WTC11 (cell line): ENCODE data around the gene FCN1. TPM values are rescaled to one million over a fixed set of nuclear protein-coding genes. Genes with fewer than 3 reads are reported as not detected.

Experiments
- ATAC-seq: fragments of 200-7000 bp; cut with Tn5 transposase; 2 replicates; pipeline ENCODE4 v1.10.0; 2021; ENCODE audit warnings: mild to moderate bottlenecking, moderate library complexity
- CTCF ChIA-PET: fragments of 300-600 bp; sonication (Branson Sonifier 250); formaldehyde crosslinking; loops from one replicate; lab custom pipeline; 2021; ENCODE audit warnings: antibody characterized with exemption; lab: Charles Lee
- POLR2A ChIA-PET: fragments of 350-600 bp; sonication (Branson Sonifier 250); formaldehyde crosslinking; loops from one replicate; lab custom pipeline; 2021; ENCODE audit warnings: antibody characterized with exemption; lab: Charles Lee
- DNase-seq: peaks from one replicate; pipeline ENCODE4 v3.0.0; 2021; ENCODE audit warnings: low spot score
- H3K27ac Mint-ChIP-seq: 2 replicates; pipeline ENCODE4 v1.8.0; 2021; ENCODE audit warnings: mixed read lengths
- H3K27me3 Mint-ChIP-seq: 2 replicates; pipeline ENCODE4 v1.8.0; 2021; ENCODE audit warnings: low read depth, mild to moderate bottlenecking, moderate library complexity, mixed read lengths
- H3K36me3 Mint-ChIP-seq: 2 replicates; pipeline ENCODE4 v1.8.0; 2021; ENCODE audit warnings: mixed read lengths
- H3K4me1 Mint-ChIP-seq: 2 replicates; pipeline ENCODE4 v1.8.0; 2022; ENCODE audit warnings: mixed read lengths
- H3K4me3 Mint-ChIP-seq: 2 replicates; pipeline ENCODE4 v1.8.0; 2021; ENCODE audit warnings: mild to moderate bottlenecking, moderate library complexity, mixed read lengths
- H3K9me3 Mint-ChIP-seq: 2 replicates; pipeline ENCODE4 v1.8.0; 2021; ENCODE audit warnings: mixed read lengths
- ELF4 ChIP-seq: sonication (generic); formaldehyde crosslinking; IDR thresholded peaks from 2 replicates; pipeline ENCODE4 v1.8.1; 2022; ENCODE audit warnings: low read depth, mild to moderate bottlenecking, moderate library complexity, missing genetic modification reagents
- EMX1 ChIP-seq: fragments of 250-450 bp; sonication (Bioruptor Pico); IDR thresholded peaks from 2 replicates; pipeline ENCODE4 v1.8.0; 2021; ENCODE audit warnings: mild to moderate bottlenecking
- FOXJ3 ChIP-seq: sonication (generic); formaldehyde crosslinking; IDR thresholded peaks from 2 replicates; pipeline ENCODE4 v1.9.0; 2021; ENCODE audit warnings: missing genetic modification reagents, mild to moderate bottlenecking, borderline replicate concordance
- GTF2I ChIP-seq: fragments of 250-450 bp; sonication (Bioruptor Pico); conservative IDR thresholded peaks from 2 replicates; pipeline ENCODE4 v1.4.0; 2021; ENCODE audit warnings: mild to moderate bottlenecking
- IRF2 ChIP-seq: sonication (generic); formaldehyde crosslinking; IDR thresholded peaks from 2 replicates; pipeline ENCODE4 v1.8.0; 2022; ENCODE audit warnings: low read depth, missing genetic modification reagents, borderline replicate concordance
- JUN ChIP-seq: sonication (generic); formaldehyde crosslinking; IDR thresholded peaks from 2 replicates; pipeline ENCODE4 v1.8.0; 2023; ENCODE audit warnings: mild to moderate bottlenecking, missing genetic modification reagents
- NFATC4 ChIP-seq: fragments of 250-450 bp; sonication (Bioruptor Pico); IDR thresholded peaks from 2 replicates; pipeline ENCODE4 v1.9.0; 2021; ENCODE audit warnings: mild to moderate bottlenecking
- NFYB ChIP-seq: sonication (generic); formaldehyde crosslinking; conservative IDR thresholded peaks from 2 replicates; pipeline ENCODE4 v1.8.0; 2022; ENCODE audit warnings: low read depth, missing genetic modification reagents
- ZNF232 ChIP-seq: sonication (generic); formaldehyde crosslinking; IDR thresholded peaks from 2 replicates; pipeline ENCODE4 v1.8.0; 2022; ENCODE audit warnings: mild to moderate bottlenecking, missing genetic modification reagents
- total RNA-seq: library from RNA; stranded (reverse); gene quantifications from 3 replicates; pipeline ENCODE4 v1.2.3, GENCODE V29; 2021
- TF ChIP-seq, protein P1 (sequence below): sonication (generic); formaldehyde crosslinking; IDR thresholded peaks from 2 replicates; pipeline ENCODE4 v1.8.1; 2023; ENCODE audit warnings: mild to moderate bottlenecking, missing genetic modification reagents, moderate library complexity
- TF ChIP-seq, protein P2 (sequence below): sonication (generic); formaldehyde crosslinking; IDR thresholded peaks from 2 replicates; pipeline ENCODE4 v1.8.1; 2022; ENCODE audit warnings: missing genetic modification reagents, borderline replicate concordance
- TF ChIP-seq, protein P3 (sequence below): sonication (generic); formaldehyde crosslinking; IDR thresholded peaks from 2 replicates; pipeline ENCODE4 v1.8.1; 2023; ENCODE audit warnings: mild to moderate bottlenecking, missing genetic modification reagents, moderate library complexity
- TF ChIP-seq, protein P4 (sequence below): sonication (generic); formaldehyde crosslinking; IDR thresholded peaks from 2 replicates; pipeline ENCODE4 v1.8.1; 2023; ENCODE audit warnings: mild to moderate bottlenecking, moderate library complexity, missing genetic modification reagents
- TF ChIP-seq, protein P5 (sequence below): sonication (generic); formaldehyde crosslinking; IDR thresholded peaks from 2 replicates; pipeline ENCODE4 v1.8.1; 2022; ENCODE audit warnings: low read depth, mild to moderate bottlenecking, moderate library complexity, missing genetic modification reagents, borderline replicate concordance
- TF ChIP-seq, protein P6 (sequence below): sonication (generic); formaldehyde crosslinking; IDR thresholded peaks from 2 replicates; pipeline ENCODE4 v1.8.1; 2023; ENCODE audit warnings: mild to moderate bottlenecking, missing genetic modification reagents
- TF ChIP-seq, protein P7 (sequence below): sonication (generic); formaldehyde crosslinking; IDR thresholded peaks from 2 replicates; pipeline ENCODE4 v1.8.1; 2022; ENCODE audit warnings: mild to moderate bottlenecking, moderate library complexity, missing genetic modification reagents
- TF ChIP-seq, protein P8 (sequence below): sonication (generic); formaldehyde crosslinking; IDR thresholded peaks from 2 replicates; pipeline ENCODE4 v1.8.0; 2022; ENCODE audit warnings: mild to moderate bottlenecking, missing genetic modification reagents
- TF ChIP-seq, protein P9 (sequence below): sonication (generic); formaldehyde crosslinking; IDR thresholded peaks from 2 replicates; pipeline ENCODE4 v1.8.0; 2023; ENCODE audit warnings: mild to moderate bottlenecking, missing genetic modification reagents
- TF ChIP-seq, protein P10 (sequence below): fragments of 250-450 bp; sonication (Bioruptor Pico); IDR thresholded peaks from 2 replicates; pipeline ENCODE4 v1.9.0; 2021; ENCODE audit warnings: moderate library complexity, mild to moderate bottlenecking, inconsistent platforms, borderline replicate concordance

Gene FCN1
- total RNA-seq, 1 experiment from 2014 or later, result not detected

DNA sequence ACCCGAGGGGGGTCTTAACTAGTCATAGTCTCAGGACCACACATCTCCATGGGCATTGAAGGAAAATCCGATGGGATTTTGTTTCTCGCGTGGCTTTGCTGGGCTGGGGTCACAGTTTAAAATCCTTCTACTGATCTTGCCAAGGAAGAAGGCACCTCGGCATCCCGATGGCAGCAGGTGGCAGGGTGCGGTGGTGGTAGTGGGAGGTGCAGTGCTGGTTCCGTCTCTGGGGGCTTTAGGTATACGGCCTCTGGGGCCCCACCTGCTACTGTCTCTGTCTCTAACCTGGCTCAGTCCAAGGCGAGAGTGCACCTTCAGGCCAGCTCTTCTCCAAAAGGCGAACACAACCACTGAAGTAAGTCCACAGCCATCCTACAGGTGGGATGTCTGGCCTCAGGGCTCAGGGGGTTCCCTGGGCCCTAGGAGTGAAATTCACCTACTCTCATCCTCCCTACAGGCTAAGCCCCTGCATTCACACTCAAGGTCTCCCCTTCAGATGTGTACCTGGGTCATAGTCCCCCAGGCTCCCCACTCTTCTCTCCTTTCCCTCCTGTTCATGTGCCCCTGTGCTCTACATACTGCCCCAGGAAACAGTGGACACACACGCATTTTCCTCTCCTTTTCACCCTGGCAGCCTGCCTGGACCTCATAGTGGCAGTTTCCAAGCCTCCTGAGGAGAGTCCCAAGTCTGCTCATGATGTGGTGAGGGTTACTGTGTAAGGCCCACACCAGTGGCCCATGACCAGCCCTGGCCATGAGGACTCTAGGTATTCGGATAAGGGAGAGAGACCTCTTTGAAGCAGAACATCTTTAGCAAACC lies 37.8 kb downstream of the FCN1 start (continued):
- TF ChIP-seq, protein P1, sequence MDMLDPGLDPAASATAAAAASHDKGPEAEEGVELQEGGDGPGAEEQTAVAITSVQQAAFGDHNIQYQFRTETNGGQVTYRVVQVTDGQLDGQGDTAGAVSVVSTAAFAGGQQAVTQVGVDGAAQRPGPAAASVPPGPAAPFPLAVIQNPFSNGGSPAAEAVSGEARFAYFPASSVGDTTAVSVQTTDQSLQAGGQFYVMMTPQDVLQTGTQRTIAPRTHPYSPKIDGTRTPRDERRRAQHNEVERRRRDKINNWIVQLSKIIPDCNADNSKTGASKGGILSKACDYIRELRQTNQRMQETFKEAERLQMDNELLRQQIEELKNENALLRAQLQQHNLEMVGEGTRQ, result no peak
- TF ChIP-seq NFATC4 (CRISPR knock-in tag) (no peak), NFYB (CRISPR knock-in tag) (no peak), EMX1 (CRISPR knock-in tag) (no peak), JUN (CRISPR knock-in tag) (no peak), IRF2 (no peak), GTF2I (CRISPR knock-in tag) (no peak)
- TF ChIP-seq, protein P2, sequence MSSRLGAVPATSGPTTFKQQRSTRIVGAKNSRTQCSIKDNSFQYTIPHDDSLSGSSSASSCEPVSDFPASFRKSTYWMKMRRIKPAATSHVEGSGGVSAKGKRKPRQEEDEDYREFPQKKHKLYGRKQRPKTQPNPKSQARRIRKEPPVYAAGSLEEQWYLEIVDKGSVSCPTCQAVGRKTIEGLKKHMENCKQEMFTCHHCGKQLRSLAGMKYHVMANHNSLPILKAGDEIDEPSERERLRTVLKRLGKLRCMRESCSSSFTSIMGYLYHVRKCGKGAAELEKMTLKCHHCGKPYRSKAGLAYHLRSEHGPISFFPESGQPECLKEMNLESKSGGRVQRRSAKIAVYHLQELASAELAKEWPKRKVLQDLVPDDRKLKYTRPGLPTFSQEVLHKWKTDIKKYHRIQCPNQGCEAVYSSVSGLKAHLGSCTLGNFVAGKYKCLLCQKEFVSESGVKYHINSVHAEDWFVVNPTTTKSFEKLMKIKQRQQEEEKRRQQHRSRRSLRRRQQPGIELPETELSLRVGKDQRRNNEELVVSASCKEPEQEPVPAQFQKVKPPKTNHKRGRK (CRISPR knock-in tag), result no peak
- TF ChIP-seq, protein P3, sequence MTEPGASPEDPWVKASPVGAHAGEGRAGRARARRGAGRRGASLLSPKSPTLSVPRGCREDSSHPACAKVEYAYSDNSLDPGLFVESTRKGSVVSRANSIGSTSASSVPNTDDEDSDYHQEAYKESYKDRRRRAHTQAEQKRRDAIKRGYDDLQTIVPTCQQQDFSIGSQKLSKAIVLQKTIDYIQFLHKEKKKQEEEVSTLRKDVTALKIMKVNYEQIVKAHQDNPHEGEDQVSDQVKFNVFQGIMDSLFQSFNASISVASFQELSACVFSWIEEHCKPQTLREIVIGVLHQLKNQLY (CRISPR knock-in tag), result no peak
- TF ChIP-seq, protein P4, sequence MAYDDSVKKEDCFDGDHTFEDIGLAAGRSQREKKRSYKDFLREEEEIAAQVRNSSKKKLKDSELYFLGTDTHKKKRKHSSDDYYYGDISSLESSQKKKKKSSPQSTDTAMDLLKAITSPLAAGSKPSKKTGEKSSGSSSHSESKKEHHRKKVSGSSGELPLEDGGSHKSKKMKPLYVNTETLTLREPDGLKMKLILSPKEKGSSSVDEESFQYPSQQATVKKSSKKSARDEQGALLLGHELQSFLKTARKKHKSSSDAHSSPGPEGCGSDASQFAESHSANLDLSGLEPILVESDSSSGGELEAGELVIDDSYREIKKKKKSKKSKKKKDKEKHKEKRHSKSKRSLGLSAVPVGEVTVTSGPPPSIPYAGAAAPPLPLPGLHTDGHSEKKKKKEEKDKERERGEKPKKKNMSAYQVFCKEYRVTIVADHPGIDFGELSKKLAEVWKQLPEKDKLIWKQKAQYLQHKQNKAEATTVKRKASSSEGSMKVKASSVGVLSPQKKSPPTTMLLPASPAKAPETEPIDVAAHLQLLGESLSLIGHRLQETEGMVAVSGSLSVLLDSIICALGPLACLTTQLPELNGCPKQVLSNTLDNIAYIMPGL (CRISPR knock-in tag), result no peak
- TF ChIP-seq, protein P5, sequence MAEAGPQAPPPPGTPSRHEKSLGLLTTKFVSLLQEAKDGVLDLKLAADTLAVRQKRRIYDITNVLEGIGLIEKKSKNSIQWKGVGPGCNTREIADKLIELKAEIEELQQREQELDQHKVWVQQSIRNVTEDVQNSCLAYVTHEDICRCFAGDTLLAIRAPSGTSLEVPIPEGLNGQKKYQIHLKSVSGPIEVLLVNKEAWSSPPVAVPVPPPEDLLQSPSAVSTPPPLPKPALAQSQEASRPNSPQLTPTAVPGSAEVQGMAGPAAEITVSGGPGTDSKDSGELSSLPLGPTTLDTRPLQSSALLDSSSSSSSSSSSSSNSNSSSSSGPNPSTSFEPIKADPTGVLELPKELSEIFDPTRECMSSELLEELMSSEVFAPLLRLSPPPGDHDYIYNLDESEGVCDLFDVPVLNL, result no peak

DNA sequence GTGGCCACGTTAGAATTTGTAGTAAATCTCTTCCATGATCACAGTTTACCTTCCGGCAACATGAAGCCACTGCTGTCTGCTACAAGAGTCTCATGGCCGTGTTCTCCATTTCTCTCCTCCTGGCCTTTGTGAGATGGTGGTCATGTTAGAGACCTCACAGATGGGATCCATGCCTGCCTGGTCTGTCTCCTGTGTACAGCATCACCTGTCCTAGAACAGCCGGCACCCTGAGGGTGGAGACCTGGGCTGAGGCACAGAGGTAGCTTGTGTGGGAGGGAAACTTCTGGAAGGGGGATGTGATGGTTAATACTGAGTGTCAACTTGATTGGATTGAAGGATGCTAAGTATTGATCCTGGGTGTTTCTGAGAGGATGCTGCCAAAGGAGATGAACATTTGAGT lies 40.2 kb downstream of the FCN1 start:
- no peaks in the 10 kb centered on the region for H3K4me1 Mint-ChIP-seq
- no peaks in the 10 kb centered on the region for H3K9me3 Mint-ChIP-seq
- no peak overlapping the region for H3K4me3 Mint-ChIP-seq
- H3K36me3 Mint-ChIP-seq, result no peaks in the 10 kb centered on the region
- H3K27me3 Mint-ChIP-seq, result no peaks in the 10 kb centered on the region; the same call in 1 of the 2 replicates
- no peak overlapping the region for H3K27ac Mint-ChIP-seq
- ATAC-seq, result no peak
- ChIA-PET POLR2A (no interaction called here), CTCF (no interaction called here)
- no peak for DNase-seq
- TF ChIP-seq, protein P6, sequence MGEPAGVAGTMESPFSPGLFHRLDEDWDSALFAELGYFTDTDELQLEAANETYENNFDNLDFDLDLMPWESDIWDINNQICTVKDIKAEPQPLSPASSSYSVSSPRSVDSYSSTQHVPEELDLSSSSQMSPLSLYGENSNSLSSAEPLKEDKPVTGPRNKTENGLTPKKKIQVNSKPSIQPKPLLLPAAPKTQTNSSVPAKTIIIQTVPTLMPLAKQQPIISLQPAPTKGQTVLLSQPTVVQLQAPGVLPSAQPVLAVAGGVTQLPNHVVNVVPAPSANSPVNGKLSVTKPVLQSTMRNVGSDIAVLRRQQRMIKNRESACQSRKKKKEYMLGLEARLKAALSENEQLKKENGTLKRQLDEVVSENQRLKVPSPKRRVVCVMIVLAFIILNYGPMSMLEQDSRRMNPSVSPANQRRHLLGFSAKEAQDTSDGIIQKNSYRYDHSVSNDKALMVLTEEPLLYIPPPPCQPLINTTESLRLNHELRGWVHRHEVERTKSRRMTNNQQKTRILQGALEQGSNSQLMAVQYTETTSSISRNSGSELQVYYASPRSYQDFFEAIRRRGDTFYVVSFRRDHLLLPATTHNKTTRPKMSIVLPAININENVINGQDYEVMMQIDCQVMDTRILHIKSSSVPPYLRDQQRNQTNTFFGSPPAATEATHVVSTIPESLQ (CRISPR knock-in tag), result no peak
- TF ChIP-seq FOXJ3, result no peak
- TF ChIP-seq, protein P7, sequence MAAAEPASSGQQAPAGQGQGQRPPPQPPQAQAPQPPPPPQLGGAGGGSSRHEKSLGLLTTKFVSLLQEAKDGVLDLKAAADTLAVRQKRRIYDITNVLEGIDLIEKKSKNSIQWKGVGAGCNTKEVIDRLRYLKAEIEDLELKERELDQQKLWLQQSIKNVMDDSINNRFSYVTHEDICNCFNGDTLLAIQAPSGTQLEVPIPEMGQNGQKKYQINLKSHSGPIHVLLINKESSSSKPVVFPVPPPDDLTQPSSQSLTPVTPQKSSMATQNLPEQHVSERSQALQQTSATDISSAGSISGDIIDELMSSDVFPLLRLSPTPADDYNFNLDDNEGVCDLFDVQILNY, result no peak
- no peak for TF ChIP-seq ZNF232 (CRISPR knock-in tag)
- TF ChIP-seq, protein P8, sequence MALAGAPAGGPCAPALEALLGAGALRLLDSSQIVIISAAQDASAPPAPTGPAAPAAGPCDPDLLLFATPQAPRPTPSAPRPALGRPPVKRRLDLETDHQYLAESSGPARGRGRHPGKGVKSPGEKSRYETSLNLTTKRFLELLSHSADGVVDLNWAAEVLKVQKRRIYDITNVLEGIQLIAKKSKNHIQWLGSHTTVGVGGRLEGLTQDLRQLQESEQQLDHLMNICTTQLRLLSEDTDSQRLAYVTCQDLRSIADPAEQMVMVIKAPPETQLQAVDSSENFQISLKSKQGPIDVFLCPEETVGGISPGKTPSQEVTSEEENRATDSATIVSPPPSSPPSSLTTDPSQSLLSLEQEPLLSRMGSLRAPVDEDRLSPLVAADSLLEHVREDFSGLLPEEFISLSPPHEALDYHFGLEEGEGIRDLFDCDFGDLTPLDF (CRISPR knock-in tag), result no peak
- TF ChIP-seq, protein P4 (CRISPR knock-in tag), result no peak
- TF ChIP-seq ELF4, result no peak
- TF ChIP-seq, protein P9, sequence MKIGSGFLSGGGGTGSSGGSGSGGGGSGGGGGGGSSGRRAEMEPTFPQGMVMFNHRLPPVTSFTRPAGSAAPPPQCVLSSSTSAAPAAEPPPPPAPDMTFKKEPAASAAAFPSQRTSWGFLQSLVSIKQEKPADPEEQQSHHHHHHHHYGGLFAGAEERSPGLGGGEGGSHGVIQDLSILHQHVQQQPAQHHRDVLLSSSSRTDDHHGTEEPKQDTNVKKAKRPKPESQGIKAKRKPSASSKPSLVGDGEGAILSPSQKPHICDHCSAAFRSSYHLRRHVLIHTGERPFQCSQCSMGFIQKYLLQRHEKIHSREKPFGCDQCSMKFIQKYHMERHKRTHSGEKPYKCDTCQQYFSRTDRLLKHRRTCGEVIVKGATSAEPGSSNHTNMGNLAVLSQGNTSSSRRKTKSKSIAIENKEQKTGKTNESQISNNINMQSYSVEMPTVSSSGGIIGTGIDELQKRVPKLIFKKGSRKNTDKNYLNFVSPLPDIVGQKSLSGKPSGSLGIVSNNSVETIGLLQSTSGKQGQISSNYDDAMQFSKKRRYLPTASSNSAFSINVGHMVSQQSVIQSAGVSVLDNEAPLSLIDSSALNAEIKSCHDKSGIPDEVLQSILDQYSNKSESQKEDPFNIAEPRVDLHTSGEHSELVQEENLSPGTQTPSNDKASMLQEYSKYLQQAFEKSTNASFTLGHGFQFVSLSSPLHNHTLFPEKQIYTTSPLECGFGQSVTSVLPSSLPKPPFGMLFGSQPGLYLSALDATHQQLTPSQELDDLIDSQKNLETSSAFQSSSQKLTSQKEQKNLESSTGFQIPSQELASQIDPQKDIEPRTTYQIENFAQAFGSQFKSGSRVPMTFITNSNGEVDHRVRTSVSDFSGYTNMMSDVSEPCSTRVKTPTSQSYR, result no peak
- TF ChIP-seq, protein P10, sequence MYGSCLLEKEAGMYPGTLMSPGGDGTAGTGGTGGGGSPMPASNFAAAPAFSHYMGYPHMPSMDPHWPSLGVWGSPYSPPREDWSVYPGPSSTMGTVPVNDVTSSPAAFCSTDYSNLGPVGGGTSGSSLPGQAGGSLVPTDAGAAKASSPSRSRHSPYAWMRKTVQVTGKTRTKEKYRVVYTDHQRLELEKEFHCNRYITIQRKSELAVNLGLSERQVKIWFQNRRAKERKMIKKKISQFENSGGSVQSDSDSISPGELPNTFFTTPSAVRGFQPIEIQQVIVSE (CRISPR knock-in tag), result no peak
